SIG-M5 treated with dmso at 0.1 percent for 504 hours (cell line): ENCODE measurements around the gene VPS8.
"Not testable (repeated sequence)": the region's sequence is repeated elsewhere in the genome, so short reads cannot be mapped to it uniquely, and the experiment has no call there.

Source experiments
- DNase-seq: peaks from one replicate; lab custom pipeline; 2025; ENCODE audit not compliant: unreplicated experiment; lab: John Stamatoyannopoulos, UW

The VPS8 gene

GRCh38 chr3:184981071-184981470, 169.1 kb downstream of the VPS8 start:
- DNase-seq = no peak

DNA sequence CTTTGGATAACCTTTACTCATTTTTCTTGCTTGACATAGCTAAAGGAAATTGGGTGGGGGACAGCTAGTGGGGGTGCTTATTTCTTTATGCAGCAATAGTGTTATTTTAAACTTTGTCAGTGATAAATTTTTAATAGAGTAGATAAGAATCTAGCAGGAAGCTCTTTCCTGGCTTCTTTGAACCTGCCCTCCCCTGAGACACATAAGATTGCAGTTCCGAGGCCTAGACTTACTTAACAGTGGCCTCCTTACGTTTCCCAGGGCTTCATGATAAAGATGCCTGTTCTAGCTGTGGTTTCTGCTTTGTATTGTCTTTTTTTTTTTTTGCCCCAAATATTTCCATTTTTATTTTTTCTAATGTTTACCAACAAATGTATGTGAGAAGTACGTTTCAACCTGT, 170.1 kb downstream of the VPS8 start:
- DNase-seq = no peak

DNA sequence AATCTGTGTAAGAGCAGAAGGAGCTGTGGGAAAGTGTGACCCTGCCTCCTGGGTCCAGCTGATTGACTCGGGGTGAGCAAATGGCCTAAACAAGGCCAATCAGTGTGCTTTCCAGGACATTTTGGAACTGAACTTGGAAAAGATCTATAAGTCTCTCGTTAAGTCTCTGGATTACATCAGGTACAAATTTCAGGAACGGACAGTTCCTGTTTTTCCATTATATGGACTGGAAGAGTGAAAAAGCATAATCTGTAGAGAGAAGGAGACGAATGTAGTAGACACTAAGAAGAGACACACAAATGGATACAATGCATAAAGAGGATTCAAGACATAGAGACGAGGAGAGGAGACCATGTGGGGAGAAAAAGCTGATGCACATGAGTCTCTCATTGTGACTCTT, 173.6 kb downstream of the VPS8 start:
- no peak for DNase-seq

DNA sequence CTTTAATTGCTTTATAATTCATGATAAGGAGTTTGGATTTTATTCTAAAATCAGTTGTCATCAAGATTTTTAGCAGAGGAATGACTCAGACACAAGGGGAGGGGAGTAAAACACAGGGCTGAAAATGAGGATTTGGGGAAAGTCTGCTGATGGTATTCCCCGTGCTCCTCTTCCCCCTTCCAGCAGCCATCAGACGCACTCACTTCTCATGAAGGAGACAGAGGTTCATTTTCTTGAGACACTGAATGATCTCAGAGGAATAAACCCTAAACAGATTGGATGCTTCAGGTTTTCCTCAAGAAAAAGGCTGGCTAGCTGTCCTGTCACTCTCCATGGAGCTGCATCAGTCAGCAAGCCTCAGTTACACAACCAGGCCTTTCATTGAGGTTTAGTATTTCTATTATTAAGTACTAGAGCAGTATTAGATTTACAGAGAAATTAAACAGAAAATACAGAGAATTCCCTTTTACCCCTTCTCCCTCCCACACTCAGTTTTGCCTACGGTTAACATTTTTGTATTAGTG, 174.5 kb downstream of the VPS8 start:
- DNase-seq = no peak

DNA sequence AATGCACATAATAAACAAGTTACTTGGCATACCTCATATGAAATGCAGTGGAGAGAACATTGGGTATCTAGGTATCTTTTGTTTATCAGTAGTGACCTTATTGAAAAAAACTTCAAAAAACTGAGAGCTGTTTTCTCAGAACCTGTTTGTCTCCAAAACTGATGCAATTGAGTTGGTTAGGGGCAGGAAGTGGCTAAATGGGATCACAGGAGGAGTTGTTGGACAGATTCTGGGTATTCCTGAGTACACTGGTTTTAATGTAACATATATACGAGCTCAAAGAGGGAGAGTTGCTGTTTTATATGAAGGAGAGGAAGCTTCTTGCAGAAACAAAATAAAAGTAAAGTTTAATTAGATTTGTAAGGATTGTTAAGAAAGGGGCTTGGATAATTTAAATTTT, 181.4 kb downstream of the VPS8 start:
- no peak for DNase-seq

- DNase-seq = not testable (repeated sequence)
Measured at GRCh38 chr3:185003876-185004275, 191.9 kb downstream of the VPS8 start.

GRCh38 chr3:185009650-185010049, 197.7 kb downstream of the VPS8 start:
- DNase-seq = no peak

DNA sequence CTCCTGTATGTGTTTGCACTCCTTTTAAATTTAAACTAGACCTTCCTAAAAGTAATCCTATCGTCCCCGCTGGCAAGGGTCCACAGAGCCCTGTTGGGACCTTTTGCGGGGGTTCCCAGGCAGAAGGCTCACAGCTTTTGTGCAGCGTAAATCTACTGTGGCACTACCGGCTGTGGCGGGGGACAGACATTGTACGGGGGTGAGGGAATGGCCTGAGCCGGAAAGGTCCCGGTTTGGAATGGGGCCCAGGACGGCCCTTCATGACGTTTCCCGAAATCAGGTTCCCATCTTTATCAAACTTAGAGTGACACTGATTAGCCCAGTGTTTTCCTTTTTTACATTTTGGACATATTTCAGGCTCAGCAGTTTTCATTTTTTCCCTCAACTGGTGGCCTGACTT, 205.6 kb downstream of the VPS8 start:
- DNase-seq = not testable (repeated sequence)

DNA sequence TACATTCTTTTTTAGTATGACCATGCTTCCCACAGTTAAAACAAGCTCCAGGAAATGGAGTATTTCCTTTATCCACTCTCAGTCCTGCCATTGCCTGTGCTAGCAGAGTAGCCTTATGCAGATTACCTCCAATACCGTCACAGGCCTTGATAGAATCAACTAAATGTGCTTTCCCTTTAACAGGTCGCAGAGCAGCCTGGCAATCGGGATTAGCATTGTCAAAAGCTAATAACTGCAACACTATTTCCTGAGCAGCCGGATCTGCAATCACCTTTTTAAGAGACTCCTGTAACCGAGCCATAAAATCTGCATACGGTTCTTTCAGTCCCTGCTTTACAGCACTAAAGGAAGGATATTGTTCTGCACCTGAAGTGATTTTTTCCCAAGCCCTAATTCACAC, 206.0 kb downstream of the VPS8 start:
- not testable (repeated sequence) for DNase-seq

- no peak for DNase-seq
Measured at GRCh38 chr3:185021256-185021655, 209.3 kb downstream of the VPS8 start.

- no peak for DNase-seq
Measured at GRCh38 chr3:185024406-185024805, 212.4 kb downstream of the VPS8 start.

DNA sequence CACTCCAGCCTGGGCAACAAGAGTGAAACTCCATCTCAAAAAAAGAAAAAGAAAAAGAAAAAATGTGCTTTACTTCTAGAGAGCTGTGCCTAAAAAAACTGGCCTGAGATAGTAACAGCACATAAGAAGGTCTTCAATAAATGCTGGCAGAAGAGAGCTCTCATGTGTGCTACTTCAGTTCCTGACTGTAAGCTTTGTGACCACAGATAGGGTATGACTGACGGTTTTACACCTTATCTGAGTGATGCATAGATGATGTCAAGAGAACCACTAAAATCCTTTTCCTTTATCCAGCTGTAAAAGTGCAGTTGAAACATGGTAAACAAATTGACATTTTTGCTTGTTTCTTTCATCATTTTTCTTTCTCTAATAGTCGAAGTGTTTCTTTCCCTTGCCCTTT, 213.0 kb downstream of the VPS8 start:
- DNase-seq = no peak

GRCh38 chr3:185028121-185028520, 216.2 kb downstream of the VPS8 start:
- no peak for DNase-seq

- DNase-seq = no peak
Measured at GRCh38 chr3:185029086-185029485, 217.1 kb downstream of the VPS8 start.

GRCh38 chr3:185030399-185030798, 218.4 kb downstream of the VPS8 start:
- no peak for DNase-seq

GRCh38 chr3:185030951-185031350, 219.0 kb downstream of the VPS8 start:
- DNase-seq = no peak

DNA sequence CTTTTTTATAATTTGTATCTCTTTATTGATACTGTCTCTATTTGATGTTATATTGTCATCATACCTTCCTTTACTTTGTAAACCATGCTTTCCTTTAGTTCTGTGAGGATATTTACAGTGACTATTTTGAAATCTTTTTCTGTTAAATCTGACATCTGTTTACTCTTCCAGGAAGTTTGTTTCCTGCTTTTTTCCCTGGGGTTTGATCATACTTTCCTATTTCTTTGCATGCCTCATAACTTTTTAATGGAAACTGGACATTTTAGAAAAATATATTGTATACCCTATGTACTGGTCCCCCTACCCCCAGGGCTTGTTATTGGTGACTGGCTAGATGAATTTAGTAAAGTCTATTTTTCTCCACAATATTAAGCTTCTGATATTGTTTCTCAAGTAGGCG, 225.8 kb downstream of the VPS8 start:
- DNase-seq = no peak

GRCh38 chr3:185040425-185040824, 228.5 kb downstream of the VPS8 start:
- DNase-seq = no peak

- no peak for DNase-seq
Measured at GRCh38 chr3:185041540-185041939, 229.6 kb downstream of the VPS8 start.

- DNase-seq = no peak
Measured at GRCh38 chr3:185042312-185043050, 230.5 kb downstream of the VPS8 start.

DNA sequence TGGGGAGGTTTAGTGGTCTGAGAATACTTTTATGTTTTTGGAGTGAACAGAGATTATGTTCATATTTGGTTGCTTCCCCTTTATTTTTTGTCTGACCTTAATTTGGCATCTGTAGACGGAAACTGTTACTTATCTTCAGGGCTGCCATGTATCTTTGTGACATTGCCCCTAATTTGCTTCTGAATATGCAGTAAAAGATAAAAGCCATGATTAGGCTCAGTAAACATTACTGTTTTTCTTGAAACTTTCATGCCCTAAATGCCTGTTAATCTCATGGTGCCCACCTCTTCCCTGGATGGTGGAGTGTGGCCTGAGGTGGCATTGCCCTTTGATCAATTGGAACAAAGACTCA, 234.2 kb downstream of the VPS8 start:
- DNase-seq = no peak

GRCh38 chr3:185046603-185047002, 234.6 kb downstream of the VPS8 start:
- DNase-seq = no peak

- no peak for DNase-seq
Measured at GRCh38 chr3:185049710-185050109, 237.7 kb downstream of the VPS8 start.
